Ishikawa (cell line): Measurements from ENCODE around the gene PPP1R11.

Source experiments
- CEBPB ChIP-seq: IDR thresholded peaks from 2 replicates; pipeline ENCODE4 v1.6.1; 2012
- CREB1 ChIP-seq: IDR thresholded peaks from 2 replicates; pipeline ENCODE4 v1.6.1; 2012; ENCODE audit warnings: low read depth
- EGR1 ChIP-seq: IDR thresholded peaks from 2 replicates; pipeline ENCODE4 v1.6.1; 2012
- EP300 ChIP-seq: IDR thresholded peaks from 2 replicates; pipeline ENCODE4 v1.6.1; 2012; ENCODE audit warnings: borderline replicate concordance
- FOXM1 ChIP-seq: IDR thresholded peaks from 2 replicates; pipeline ENCODE4 v1.6.1; 2012; ENCODE audit warnings: low read depth, borderline replicate concordance
- MAX ChIP-seq: IDR thresholded peaks from 2 replicates; pipeline ENCODE4 v1.6.1; 2012
- NFIC ChIP-seq: IDR thresholded peaks from 2 replicates; pipeline ENCODE4 v1.6.1; 2012
- RAD21 ChIP-seq: IDR thresholded peaks from 2 replicates; pipeline ENCODE4 v1.6.1; 2012; ENCODE audit warnings: low read depth
- REST ChIP-seq: IDR thresholded peaks from 2 replicates; pipeline ENCODE4 v1.6.1; 2012; ENCODE audit warnings: low read depth, mild to moderate bottlenecking
- TAF1 ChIP-seq: IDR thresholded peaks from 2 replicates; pipeline ENCODE4 v1.6.1; 2012; ENCODE audit warnings: low read depth, mild to moderate bottlenecking
- TCF12 ChIP-seq: IDR thresholded peaks from 2 replicates; pipeline ENCODE4 v1.6.1; 2012; ENCODE audit warnings: low read depth
- TEAD4 ChIP-seq: IDR thresholded peaks from 2 replicates; pipeline ENCODE4 v1.6.1; 2012
- YY1 ChIP-seq: IDR thresholded peaks from 2 replicates; pipeline ENCODE4 v1.6.1; 2012; ENCODE audit warnings: low read depth
- ZBTB7A ChIP-seq: IDR thresholded peaks from 2 replicates; pipeline ENCODE4 v1.6.1; 2012; ENCODE audit warnings: low read depth
- TF ChIP-seq, protein P1 (sequence below): IDR thresholded peaks from 2 replicates; pipeline ENCODE4 v1.6.1; 2012

Gene PPP1R11

DNA sequence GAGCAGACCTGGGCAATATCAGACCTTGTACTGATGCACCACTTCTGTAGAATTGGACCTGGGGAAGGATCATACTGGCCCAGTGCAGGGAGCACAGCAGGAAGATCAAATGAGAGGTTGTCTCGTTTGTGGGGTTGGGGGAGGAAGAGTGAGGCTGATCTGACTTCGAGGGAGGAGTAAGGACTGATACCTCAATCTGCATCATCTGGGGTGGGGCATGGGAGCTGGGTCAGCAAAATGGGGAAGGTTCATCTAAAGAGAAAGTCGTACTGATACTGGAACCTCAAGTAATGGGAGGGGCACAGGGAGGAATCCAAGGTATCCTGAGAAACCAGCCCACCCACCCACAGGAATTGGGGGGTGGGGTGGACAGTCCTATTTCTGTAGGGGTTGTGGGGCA is 4.9 kb downstream of the PPP1R11 start:
- TF ChIP-seq ZBTB7A (no peak), EP300 (no peak), TEAD4 (no peak), TCF12 (no peak), FOXM1 (no peak), NFIC (no peak), REST (no peak), EGR1 (no peak), MAX (no peak), YY1 (no peak), CREB1 (no peak), RAD21 (no peak), TAF1 (no peak), CEBPB (no peak)
- TF ChIP-seq, protein P1, sequence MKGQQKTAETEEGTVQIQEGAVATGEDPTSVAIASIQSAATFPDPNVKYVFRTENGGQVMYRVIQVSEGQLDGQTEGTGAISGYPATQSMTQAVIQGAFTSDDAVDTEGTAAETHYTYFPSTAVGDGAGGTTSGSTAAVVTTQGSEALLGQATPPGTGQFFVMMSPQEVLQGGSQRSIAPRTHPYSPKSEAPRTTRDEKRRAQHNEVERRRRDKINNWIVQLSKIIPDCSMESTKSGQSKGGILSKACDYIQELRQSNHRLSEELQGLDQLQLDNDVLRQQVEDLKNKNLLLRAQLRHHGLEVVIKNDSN, result no peak

GRCh38 chr6:30073489-30074235 is 6.7 kb downstream of the PPP1R11 start:
- TF ChIP-seq CEBPB, result no peak
- TF ChIP-seq NFIC, result no peak
- TF ChIP-seq, protein P1, result no peak
- no peak for TF ChIP-seq TAF1
- no peak for TF ChIP-seq EP300
- TF ChIP-seq YY1, result no peak
- no peak for TF ChIP-seq ZBTB7A
- no peak for TF ChIP-seq REST
- no peak for TF ChIP-seq TCF12
- no peak for TF ChIP-seq TEAD4
- no peak for TF ChIP-seq FOXM1
- no peak for TF ChIP-seq CREB1
- no peak for TF ChIP-seq MAX
- TF ChIP-seq EGR1, result no peak

- TF ChIP-seq EGR1, result no peak
- no peak for TF ChIP-seq TAF1
- TF ChIP-seq TCF12, result no peak
- TF ChIP-seq, protein P1, result no peak
- TF ChIP-seq ZBTB7A, result no peak
- no peak for TF ChIP-seq CREB1
- no peak for TF ChIP-seq EP300
- TF ChIP-seq YY1, result no peak
- TF ChIP-seq MAX, result no peak
- TF ChIP-seq CEBPB, result no peak
- no peak for TF ChIP-seq FOXM1
- TF ChIP-seq NFIC, result no peak
- TF ChIP-seq REST, result no peak
- TF ChIP-seq RAD21, result no peak
- TF ChIP-seq TEAD4, result no peak
These were observed 7.5 kb downstream of the PPP1R11 start for GRCh38 chr6:30074331-30075093.
